Measurements from ENCODE around the gene RAD9B. TPM values are rescaled to one million over a fixed set of nuclear protein-coding genes. Genes with fewer than 3 reads are reported as not detected.

The RAD9B gene
- total RNA-seq, 5 donors from 2014 or later (not counting 1 experiment from before 2014, with no cell fraction given), result 0.18 to 1.6 (median 0.74) TPM; not detected in 1

DNA sequence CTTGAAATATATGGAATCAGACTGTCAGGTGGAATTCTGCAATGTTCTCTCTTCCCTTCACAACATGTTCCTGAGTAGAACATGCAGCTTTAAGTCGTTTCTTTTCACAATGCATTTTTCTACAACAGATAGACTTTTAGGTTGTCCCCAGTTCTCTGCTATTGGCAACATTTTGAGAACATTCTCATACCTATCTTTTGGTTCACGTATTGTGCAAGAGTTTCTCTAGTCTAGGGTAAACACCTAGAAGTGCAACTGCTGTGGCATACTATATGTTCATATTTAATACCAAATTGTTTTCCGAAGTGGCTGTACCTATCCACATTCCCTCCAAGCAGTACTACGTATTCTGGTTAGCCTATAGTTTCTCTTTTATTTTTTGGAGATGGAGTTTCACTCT is 48.9 kb downstream of the RAD9B start:
- H3K9me3 Mint-ChIP-seq, result no peaks in the 10 kb centered on the region
- no peak overlapping the region for H3K4me3 ChIP-seq (ENCODE audit: control insufficient read depth in 1 of 2, extremely low read depth in 1 of 2, low read length in 1 of 2)
- DNase-seq (no peak), ATAC-seq (replicated peaks in 1 of 4) (no peak)
- H3K9me3 ChIP-seq, result no peaks in the 10 kb centered on the region
- no peak overlapping the region for H3K27ac ChIP-seq (ENCODE audit: low read length)
- CTCF ChIA-PET, result interaction anchor here (0.9 to 6.3 kb wide), 8 partner anchors 13 to 274 kb away, joined by 3 to 99 read pairs (median 4); partner anchors contain the start of gene ARPC3 (in 1 of the 2)
- H3K4me1 Mint-ChIP-seq, result peaks cover 46 to 58% (median 50%) of the 10 kb centered on the region in 3 donors
- no peaks in the 10 kb centered on the region for H3K27me3 Mint-ChIP-seq
- no peaks in the 10 kb centered on the region for H3K27me3 ChIP-seq (replicated peaks in 1 of 2; ENCODE audit: control insufficient read depth in 2 of 2, extremely low read depth in 1 of 2, insufficient read depth in 2 of 2, low read length in 1 of 2)
- POLR2A ChIA-PET, result no interaction called here
- H3K36me3 Mint-ChIP-seq, result peaks cover 32% of the 10 kb centered on the region
- H3K4me3 Mint-ChIP-seq, result no peak overlapping the region
- 67% methylated on average over 1 of the region's 4 CpGs for WGBS (ENCODE audit: insufficient coverage)
- H3K4me1 ChIP-seq (ENCODE audit: control insufficient read depth in 1 of 2, extremely low read depth in 1 of 2, insufficient read depth in 2 of 2, low read length in 2 of 2), result peaks cover 3 to 12% of the 10 kb centered on the region in 2 experiments
- H3K36me3 ChIP-seq (ENCODE audit: control insufficient read depth in 2 of 2, extremely low read depth in 1 of 2, insufficient read depth in 1 of 2, low read length in 1 of 2), result peaks cover 0 to 26% of the 10 kb centered on the region in 2 donors
- no peak overlapping the region for H3K27ac Mint-ChIP-seq

Other genes with a start within 250 kb of the RAD9B start
- 10 to 100 TPM; 82.0 to 88.2 (median 82.8) TPM for gene ATP2A2, start 221.1 kb upstream of the RAD9B start, total RNA-seq
- 10 to 100 TPM; 40.8 to 60.4 (median 57.6) TPM for gene ANAPC7, start 98.6 kb upstream of the RAD9B start, total RNA-seq
- gene ARPC3, start 52.0 kb upstream of the RAD9B start, total RNA-seq, result 100 to 1,000 TPM; 177 to 204 (median 191) TPM
- 10 to 100 TPM in 3 of 5 donors, 1 to 10 TPM in 2; 6.3 to 19.1 (median 13.4) TPM for gene GPN3, start 34.1 kb upstream of the RAD9B start, total RNA-seq
- 10 to 100 TPM in 3 of 5 donors, 1 to 10 TPM in 2; 6.3 to 16.5 (median 13.2) TPM for gene FAM216A, start 33.5 kb upstream of the RAD9B start, total RNA-seq
- gene VPS29, start 220 bp upstream of the RAD9B start, total RNA-seq, result 100 to 1,000 TPM in 1 of 5 donors, 10 to 100 TPM in 4; 79.0 to 109 (median 95.4) TPM
- gene PPTC7, start 81.0 kb downstream of the RAD9B start, total RNA-seq, result 10 to 100 TPM; 36.0 to 38.1 (median 36.6) TPM
- 10 to 100 TPM in 3 of 5 donors, 1 to 10 TPM in 2; 8.8 to 14.1 (median 11.5) TPM for gene TCTN1, start 111.8 kb downstream of the RAD9B start, total RNA-seq
- gene HVCN1, start 186.8 kb downstream of the RAD9B start, total RNA-seq, result 10 to 100 TPM in 3 of 5 donors, 1 to 10 TPM in 2; 5.6 to 18.7 (median 14.2) TPM
- gene PPP1CC, start 240.6 kb downstream of the RAD9B start, total RNA-seq, result 100 to 1,000 TPM; 113 to 154 (median 134) TPM

Measured in T-cell (primary cell).